Type B pancreatic cell (in vitro differentiated cells): Measurements from ENCODE around the gene CFAP299. TPM values are rescaled to one million over a fixed set of nuclear protein-coding genes. Genes with fewer than 3 reads are reported as not detected.

Experiments
- DNase-seq: peaks from one replicate; pipeline ENCODE4 v3.0.0; 2021; ENCODE audit warnings: mixed read lengths; ENCODE audit not compliant: unreplicated experiment; ENCODE audit errors: extremely low spot score
- H3K27ac Mint-ChIP-seq: 2 replicates; pipeline ENCODE4 v1.8.0; 2021; ENCODE audit warnings: mild to moderate bottlenecking, mixed read lengths
- H3K27me3 Mint-ChIP-seq: 2 replicates; pipeline ENCODE4 v1.8.0; 2021; ENCODE audit warnings: mixed read lengths
- H3K36me3 Mint-ChIP-seq: 2 replicates; pipeline ENCODE4 v1.8.0; 2021; ENCODE audit warnings: mixed read lengths
- H3K4me1 Mint-ChIP-seq: one replicate; pipeline ENCODE4 v1.8.0; 2021; ENCODE audit warnings: mixed read lengths; ENCODE audit not compliant: unreplicated experiment
- H3K4me3 Mint-ChIP-seq: 2 replicates; pipeline ENCODE4 v1.8.0; 2021; ENCODE audit warnings: mild to moderate bottlenecking, mixed read lengths
- H3K9me3 Mint-ChIP-seq: 2 replicates; pipeline ENCODE4 v1.8.0; 2021; ENCODE audit warnings: mixed read lengths
- CTCF ChIP-seq: fragments of 200-600 bp; sonication (generic); conservative IDR thresholded peaks from 2 replicates; pipeline ENCODE4 v1.5.0; 2021; ENCODE audit warnings: antibody characterized with exemption, mild to moderate bottlenecking
- total RNA-seq: library from RNA; stranded (reverse); gene quantifications from 2 replicates; pipeline ENCODE4 v1.2.1, GENCODE V29; 2021; ENCODE audit warnings: low replicate concordance

The CFAP299 gene
- total RNA-seq, 1 donor from 2014 or later: 1.1 TPM

GRCh38 chr4:80495865-80496264 is 160.3 kb downstream of the CFAP299 start:
- no peak overlapping the region for H3K4me3 Mint-ChIP-seq
- H3K4me1 Mint-ChIP-seq: no peaks in the 10 kb centered on the region
- no peak for DNase-seq
- H3K27me3 Mint-ChIP-seq: no peaks in the 10 kb centered on the region
- peaks cover 4% of the 10 kb centered on the region for H3K36me3 Mint-ChIP-seq
- H3K9me3 Mint-ChIP-seq: peaks cover 10% of the 10 kb centered on the region
- TF ChIP-seq CTCF: no peak
- H3K27ac Mint-ChIP-seq: no peak overlapping the region

- H3K36me3 Mint-ChIP-seq: peaks cover 4% of the 10 kb centered on the region
- H3K27ac Mint-ChIP-seq: no peak overlapping the region
- H3K27me3 Mint-ChIP-seq: no peaks in the 10 kb centered on the region
- no peak for DNase-seq
- H3K4me3 Mint-ChIP-seq: no peak overlapping the region
- no peak for TF ChIP-seq CTCF
- peaks cover 10% of the 10 kb centered on the region for H3K9me3 Mint-ChIP-seq
- H3K4me1 Mint-ChIP-seq: no peaks in the 10 kb centered on the region
Observed at GRCh38 chr4:80498725-80499124, 163.2 kb downstream of the CFAP299 start.

DNA sequence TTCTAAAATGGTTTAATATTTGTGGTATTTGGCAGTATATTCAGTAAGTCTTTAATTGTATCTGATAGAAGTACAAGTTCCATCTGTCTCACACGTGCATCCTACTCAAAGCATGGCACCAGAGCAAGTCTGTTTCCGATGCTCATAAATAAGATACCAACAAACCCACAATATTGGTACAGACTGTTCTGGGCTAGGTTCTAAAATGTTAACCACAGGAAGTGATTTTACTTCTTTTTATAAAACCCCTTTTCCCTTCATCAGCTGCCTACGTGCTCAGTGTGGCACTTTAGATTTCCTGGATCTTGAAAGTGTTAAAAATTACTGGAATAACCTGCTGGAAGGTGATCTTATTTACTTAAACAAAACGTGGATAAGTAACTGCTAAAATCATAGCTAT is 165.1 kb downstream of the CFAP299 start:
- TF ChIP-seq CTCF: no peak
- H3K36me3 Mint-ChIP-seq: peaks cover 4% of the 10 kb centered on the region
- H3K9me3 Mint-ChIP-seq: peaks cover 10% of the 10 kb centered on the region
- H3K4me3 Mint-ChIP-seq: no peak overlapping the region
- H3K4me1 Mint-ChIP-seq: no peaks in the 10 kb centered on the region
- no peak for DNase-seq
- no peak overlapping the region for H3K27ac Mint-ChIP-seq
- no peaks in the 10 kb centered on the region for H3K27me3 Mint-ChIP-seq

DNA sequence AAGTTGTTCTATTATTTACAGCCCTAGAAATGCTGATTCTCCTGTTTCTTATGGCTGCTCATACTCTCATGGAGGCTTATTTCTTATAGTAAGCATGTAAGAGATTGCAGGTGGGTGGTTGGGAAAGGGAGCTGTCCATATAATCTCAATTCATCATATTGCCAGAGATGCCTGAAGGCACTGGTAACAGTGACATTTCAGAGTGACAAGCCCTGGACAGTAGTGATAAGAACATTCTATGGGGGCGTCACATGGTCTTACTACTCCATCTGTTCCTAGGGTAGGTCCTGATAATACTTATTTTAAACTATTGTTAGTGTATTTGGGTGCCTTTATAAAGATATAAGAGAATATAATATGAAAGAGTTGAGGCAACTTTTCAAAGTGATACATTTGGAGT is 171.5 kb downstream of the CFAP299 start:
- no peak for TF ChIP-seq CTCF
- Mint-ChIP-seq H3K4me1 (no peaks in the 10 kb centered on the region), H3K4me3 (no peak overlapping the region), H3K27ac (no peak overlapping the region), H3K36me3 (no peaks in the 10 kb centered on the region), H3K27me3 (no peaks in the 10 kb centered on the region), H3K9me3 (no peaks in the 10 kb centered on the region)
- no peak for DNase-seq

- Mint-ChIP-seq H3K27me3 (no peaks in the 10 kb centered on the region), H3K27ac (no peak overlapping the region), H3K4me1 (no peaks in the 10 kb centered on the region), H3K4me3 (no peak overlapping the region), H3K36me3 (no peaks in the 10 kb centered on the region), H3K9me3 (no peaks in the 10 kb centered on the region)
- no peak for TF ChIP-seq CTCF
- no peak for DNase-seq
Observed at GRCh38 chr4:80507507-80507906, 172.0 kb downstream of the CFAP299 start.

- H3K4me3 Mint-ChIP-seq: no peak overlapping the region
Observed at GRCh38 chr4:80515496-80515895, 180.0 kb downstream of the CFAP299 start.

More at GRCh38 chr4:80515496-80515895, 180.0 kb downstream of the CFAP299 start:
- H3K36me3 Mint-ChIP-seq: no peaks in the 10 kb centered on the region
- no peak for TF ChIP-seq CTCF
- DNase-seq: no peak
- H3K4me1 Mint-ChIP-seq: no peaks in the 10 kb centered on the region
- no peaks in the 10 kb centered on the region for H3K27me3 Mint-ChIP-seq
- no peaks in the 10 kb centered on the region for H3K9me3 Mint-ChIP-seq
- no peak overlapping the region for H3K27ac Mint-ChIP-seq
